OCI-LY7 (cell line): ENCODE results near the gene SPRED2. TPM values are rescaled to one million over a fixed set of nuclear protein-coding genes. Genes with fewer than 3 reads are reported as not detected.

Experiments used
- BruUV-seq: library from RNA; stranded (reverse); fragments of 400-500 nt; replicated peaks from 2 replicates; lab custom pipeline; 2021; lab: Mats Ljungman, UMichigan
- CTCF ChIA-PET: fragments of 300-600 bp; sonication (Branson Sonifier 250); formaldehyde crosslinking; loops from one replicate; lab custom pipeline; 2022; ENCODE audit warnings: antibody characterized with exemption; ENCODE audit not compliant: unreplicated experiment; lab: Charles Lee
- POLR2A ChIA-PET: fragments of 300-600 bp; sonication (Branson Sonifier 250); formaldehyde crosslinking; loops from one replicate; lab custom pipeline; 2022; ENCODE audit warnings: antibody characterized with exemption; lab: Charles Lee
- DNase-seq: peaks from one replicate; pipeline ENCODE4 v3.0.0-alpha.2; 2015; ENCODE audit warnings: low spot score
- H2AFZ ChIP-seq: fragments of 200-600 bp; sonication (generic), shearing (Covaris generic); 2 replicates; pipeline ENCODE4 v1.6.1; 2014; ENCODE audit warnings: mild to moderate bottlenecking, antibody characterized with exemption, low read length, moderate library complexity
- H3K27ac ChIP-seq: fragments of 200-600 bp; sonication (generic); 2 replicates; pipeline ENCODE4 v1.5.1; 2014; ENCODE audit warnings: mixed run types, low read depth, mild to moderate bottlenecking, moderate library complexity, low read length, inconsistent platforms; ENCODE audit not compliant: poor library complexity, severe bottlenecking
- H3K36me3 ChIP-seq: fragments of 200-600 bp; sonication (generic); 2 replicates; pipeline ENCODE4 v1.6.1; 2014; ENCODE audit warnings: mild to moderate bottlenecking, antibody characterized with exemption, low read length, moderate library complexity, mixed read lengths; ENCODE audit not compliant: insufficient read depth
- H3K4me1 ChIP-seq: fragments of 200-600 bp; sonication (generic); 2 replicates; pipeline ENCODE4 v1.5.1; 2014; ENCODE audit warnings: mild to moderate bottlenecking, low read length; ENCODE audit not compliant: insufficient read depth, poor library complexity, severe bottlenecking
- H3K4me2 ChIP-seq: fragments of 200-600 bp; sonication (generic); 2 replicates; pipeline ENCODE4 v1.6.1; 2014; ENCODE audit warnings: mild to moderate bottlenecking, low read length
- H3K4me3 ChIP-seq: fragments of 200-600 bp; sonication (generic); 2 replicates; pipeline ENCODE4 v1.5.1; 2014; ENCODE audit warnings: mild to moderate bottlenecking, low read depth, low read length; ENCODE audit not compliant: poor library complexity, severe bottlenecking
- H3K79me2 ChIP-seq: fragments of 200-600 bp; sonication (generic); 2 replicates; pipeline ENCODE4 v1.6.1; 2016; ENCODE audit warnings: low read depth, mild to moderate bottlenecking, low read length, moderate library complexity, mixed read lengths; ENCODE audit not compliant: insufficient read depth
- H3K9me2 ChIP-seq: fragments of 200-600 bp; sonication (generic); 2 replicates; pipeline ENCODE4 v1.6.1; 2016; ENCODE audit warnings: mild to moderate bottlenecking, low read length, mixed read lengths; ENCODE audit not compliant: insufficient read depth
- H3K9me3 ChIP-seq: fragments of 200-600 bp; sonication (generic); 2 replicates; pipeline ENCODE4 v1.6.1; 2014; ENCODE audit warnings: mild to moderate bottlenecking, mixed run types, low read length, mixed read lengths
- H4K20me1 ChIP-seq: fragments of 200-600 bp; sonication (generic); 2 replicates; pipeline ENCODE4 v1.6.1; 2014; ENCODE audit warnings: mild to moderate bottlenecking, antibody characterized with exemption, low read length, moderate library complexity, mixed read lengths; ENCODE audit not compliant: insufficient read depth
- EZH2phosphoT487 ChIP-seq: fragments of 200-600 bp; sonication (generic); IDR thresholded peaks from 2 replicates; pipeline ENCODE4 v1.6.1; 2018; ENCODE audit warnings: low read depth, borderline replicate concordance, mild to moderate bottlenecking, mixed run types, antibody characterized with exemption, low read length, moderate library complexity, mixed read lengths
- intact Hi-C: fragments of 100-400 bp; cut with micrococcal nuclease; formaldehyde crosslinking; loops from one replicate; pipeline ENCODE4 v1.10.0; 2022; ENCODE audit not compliant: unreplicated experiment
- total RNA-seq, 2 experiments: library from RNA; depleted of rRNA in 1 of 2; stranded (reverse); fragments of >200 nt in 1 of 2; shearing (Covaris generic) in 1 of 2; gene quantifications; 2 replicates each; pipeline ENCODE4 v1.2.3, GENCODE V29; 2014 to 2022
- TF ChIP-seq, protein P1 (sequence below): fragments of 200-600 bp; sonication (generic); conservative IDR thresholded peaks from 2 replicates; pipeline ENCODE4 v1.5.1; 2014; ENCODE audit warnings: mild to moderate bottlenecking, antibody characterized with exemption, low read length, moderate library complexity, mixed read lengths

SPRED2 gene
- total RNA-seq, 2 experiments from 2014 or later = 8.0 to 49.1 TPM

GRCh38 chr2:65413610-65414009 is 18.8 kb downstream of the SPRED2 start:
- Histone ChIP-seq H2AFZ (no peak overlapping the region), H3K27ac (no peak overlapping the region), H3K4me2 (peak overlapping the region; percentile 5; the same call in 1 of the 2 replicates), H3K79me2 (peaks cover 70% of the 10 kb centered on the region), H3K36me3 (no peaks in the 10 kb centered on the region), H3K4me1 (peaks cover 97% of the 10 kb centered on the region), H4K20me1 (0 out of 2 replicates have a peak, but pooled peaks cover 12% of the 10 kb centered on the region), H3K9me2 (no peaks in the 10 kb centered on the region), H3K9me3 (no peaks in the 10 kb centered on the region), H3K4me3 (no peak overlapping the region)
- TF ChIP-seq, protein P1, sequence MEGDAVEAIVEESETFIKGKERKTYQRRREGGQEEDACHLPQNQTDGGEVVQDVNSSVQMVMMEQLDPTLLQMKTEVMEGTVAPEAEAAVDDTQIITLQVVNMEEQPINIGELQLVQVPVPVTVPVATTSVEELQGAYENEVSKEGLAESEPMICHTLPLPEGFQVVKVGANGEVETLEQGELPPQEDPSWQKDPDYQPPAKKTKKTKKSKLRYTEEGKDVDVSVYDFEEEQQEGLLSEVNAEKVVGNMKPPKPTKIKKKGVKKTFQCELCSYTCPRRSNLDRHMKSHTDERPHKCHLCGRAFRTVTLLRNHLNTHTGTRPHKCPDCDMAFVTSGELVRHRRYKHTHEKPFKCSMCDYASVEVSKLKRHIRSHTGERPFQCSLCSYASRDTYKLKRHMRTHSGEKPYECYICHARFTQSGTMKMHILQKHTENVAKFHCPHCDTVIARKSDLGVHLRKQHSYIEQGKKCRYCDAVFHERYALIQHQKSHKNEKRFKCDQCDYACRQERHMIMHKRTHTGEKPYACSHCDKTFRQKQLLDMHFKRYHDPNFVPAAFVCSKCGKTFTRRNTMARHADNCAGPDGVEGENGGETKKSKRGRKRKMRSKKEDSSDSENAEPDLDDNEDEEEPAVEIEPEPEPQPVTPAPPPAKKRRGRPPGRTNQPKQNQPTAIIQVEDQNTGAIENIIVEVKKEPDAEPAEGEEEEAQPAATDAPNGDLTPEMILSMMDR = no peak
- TF ChIP-seq EZH2phosphoT487 = no peak
- intact Hi-C loops = no loop called here
- no TSS peak for BruUV-seq
- CTCF ChIA-PET = no interaction called here
- POLR2A ChIA-PET = interaction anchor here (0.7 kb wide), 1 partner anchor 8 kb away, joined by 4 read pairs; no protein-coding TSS in a partner anchor
- no peak for DNase-seq

- DNase-seq = no peak
- H2AFZ ChIP-seq = no peak overlapping the region
- peak overlapping the region; percentile 54; the same call in 1 of the 2 replicates for H3K4me2 ChIP-seq
- no TSS peak for BruUV-seq
- 0 out of 2 replicates have a peak, but pooled peaks cover 12% of the 10 kb centered on the region for H4K20me1 ChIP-seq
- intact Hi-C loops = no loop called here
- peaks cover 71% of the 10 kb centered on the region for H3K79me2 ChIP-seq
- H3K36me3 ChIP-seq = no peaks in the 10 kb centered on the region
- TF ChIP-seq EZH2phosphoT487 = no peak
- TF ChIP-seq, protein P1 = no peak
- H3K4me3 ChIP-seq = no peak overlapping the region
- no peaks in the 10 kb centered on the region for H3K9me2 ChIP-seq
- ChIA-PET POLR2A (interaction anchor here (2.1 kb wide), 1 partner anchor 45 kb away, joined by 4 read pairs; no protein-coding TSS in a partner anchor), CTCF (no interaction called here)
- no peak overlapping the region for H3K27ac ChIP-seq
- H3K9me3 ChIP-seq = no peaks in the 10 kb centered on the region
- peaks cover 98% of the 10 kb centered on the region for H3K4me1 ChIP-seq
Observed at GRCh38 chr2:65413106-65413505, 19.3 kb downstream of the SPRED2 start.

- H4K20me1 ChIP-seq = 0 out of 2 replicates have a peak, but pooled peaks cover 12% of the 10 kb centered on the region
- no peak overlapping the region for H3K27ac ChIP-seq
- H3K9me2 ChIP-seq = no peaks in the 10 kb centered on the region
- H3K4me1 ChIP-seq = peaks cover 98% of the 10 kb centered on the region
- peaks cover 70% of the 10 kb centered on the region for H3K79me2 ChIP-seq
- DNase-seq = no peak
- no TSS peak for BruUV-seq
- intact Hi-C loops = no loop called here
- TF ChIP-seq, protein P1 = no peak
- TF ChIP-seq EZH2phosphoT487 = no peak
- no peaks in the 10 kb centered on the region for H3K9me3 ChIP-seq
- ChIA-PET CTCF (no interaction called here), POLR2A (interaction anchor here (0.6 to 2.1 kb wide), 5 partner anchors 10 to 248 kb away, joined by 3 to 4 read pairs (median 4); no protein-coding TSS in a partner anchor)
- no peak overlapping the region for H3K4me3 ChIP-seq
- H3K4me2 ChIP-seq = peak overlapping the region; percentile 19; the same call in 1 of the 2 replicates
- no peak overlapping the region for H2AFZ ChIP-seq
- no peaks in the 10 kb centered on the region for H3K36me3 ChIP-seq
Observed at GRCh38 chr2:65411056-65411795, 21.2 kb downstream of the SPRED2 start.
